Panc1 (cell line): ENCODE data around the gene MMP28.

Experiments
- CTCF ChIP-seq: fragments of 450-650 bp; IDR thresholded peaks from 2 replicates; pipeline ENCODE4 v1.5.1; 2017; ENCODE audit warnings: mild to moderate bottlenecking
- POLR2AphosphoS5 ChIP-seq: IDR thresholded peaks from 2 replicates; pipeline ENCODE4 v1.6.1; 2012; ENCODE audit warnings: mild to moderate bottlenecking, low read depth, low read length, moderate library complexity
- REST ChIP-seq, 2 experiments: IDR thresholded peaks; 2 replicates each; pipeline ENCODE4 v1.6.1; 2011 to 2012; ENCODE audit warnings: low read depth in 2 of 2, control low read depth in 1 of 2, low read length in 1 of 2, mild to moderate bottlenecking in 1 of 2, moderate library complexity in 1 of 2; ENCODE audit not compliant: insufficient read depth in 1 of 2
- SIN3A ChIP-seq: IDR thresholded peaks from 2 replicates; pipeline ENCODE4 v1.6.1; 2012; ENCODE audit warnings: low read depth, mild to moderate bottlenecking, low read length, moderate library complexity, borderline replicate concordance; ENCODE audit not compliant: insufficient read depth
- TCF7L2 ChIP-seq: IDR thresholded peaks from 2 replicates; pipeline ENCODE4 v1.6.1; 2011; ENCODE audit warnings: mild to moderate bottlenecking, low read depth, low read length, inconsistent platforms

GRCh38 chr17:35844547-35844946, 49.1 kb upstream of the MMP28 start:
- TF ChIP-seq CTCF, result no peak
- TF ChIP-seq POLR2AphosphoS5, result no peak
- no peak for TF ChIP-seq REST (IDR thresholded peaks at IDR 0.05; ENCODE audit: insufficient read depth in 1 of 2, low read depth in 2 of 2, low read length in 1 of 2)
- no peak for TF ChIP-seq TCF7L2
- TF ChIP-seq SIN3A, result no peak
